Spleen (tissue), 7 donors: ENCODE data around the gene G6PD.
"Not testable (repeated sequence)": the region's sequence is repeated elsewhere in the genome, so short reads cannot be mapped to it uniquely, and the experiment has no call there.

Experiments used
- POLR2A ChIP-seq, 3 donors: fragments of 450-650 bp; IDR thresholded peaks; one replicate each; pipeline ENCODE4 v1.5.1; 2017; ENCODE audit warnings: antibody characterized with exemption in 3 of 3, mild to moderate bottlenecking in 1 of 3
- TF ChIP-seq, protein P1 (sequence below), 11 experiments: fragments of 200-600 bp in 7 of 11; fragments of 450-650 bp in 4 of 11; sonication (generic) in 4 of 11; IDR thresholded peaks in 8 of 11; conservative IDR thresholded peaks in 3 of 11; 1 replicate in 7 of 11; 2 replicates in 4 of 11; pipeline versions ENCODE4 v1.4.0 to v1.8.0; 2016 to 2021; ENCODE audit warnings: antibody characterized with exemption in 11 of 11, inconsistent platforms in 4 of 11, mild to moderate bottlenecking in 1 of 11
- donor health status: DM: no; HTN: no; CAD: no; lungs with moderate emphysema.
- donor health status: DM: no; HTN: no; CAD: no.
- donor health status: DM: no; HTN: no; CAD: no.

- not testable (repeated sequence) for TF ChIP-seq POLR2A (IDR thresholded peaks at IDR 0.05)
- TF ChIP-seq, protein P1, sequence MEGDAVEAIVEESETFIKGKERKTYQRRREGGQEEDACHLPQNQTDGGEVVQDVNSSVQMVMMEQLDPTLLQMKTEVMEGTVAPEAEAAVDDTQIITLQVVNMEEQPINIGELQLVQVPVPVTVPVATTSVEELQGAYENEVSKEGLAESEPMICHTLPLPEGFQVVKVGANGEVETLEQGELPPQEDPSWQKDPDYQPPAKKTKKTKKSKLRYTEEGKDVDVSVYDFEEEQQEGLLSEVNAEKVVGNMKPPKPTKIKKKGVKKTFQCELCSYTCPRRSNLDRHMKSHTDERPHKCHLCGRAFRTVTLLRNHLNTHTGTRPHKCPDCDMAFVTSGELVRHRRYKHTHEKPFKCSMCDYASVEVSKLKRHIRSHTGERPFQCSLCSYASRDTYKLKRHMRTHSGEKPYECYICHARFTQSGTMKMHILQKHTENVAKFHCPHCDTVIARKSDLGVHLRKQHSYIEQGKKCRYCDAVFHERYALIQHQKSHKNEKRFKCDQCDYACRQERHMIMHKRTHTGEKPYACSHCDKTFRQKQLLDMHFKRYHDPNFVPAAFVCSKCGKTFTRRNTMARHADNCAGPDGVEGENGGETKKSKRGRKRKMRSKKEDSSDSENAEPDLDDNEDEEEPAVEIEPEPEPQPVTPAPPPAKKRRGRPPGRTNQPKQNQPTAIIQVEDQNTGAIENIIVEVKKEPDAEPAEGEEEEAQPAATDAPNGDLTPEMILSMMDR (IDR thresholded peaks at IDR 0.05 in 8 of 11, conservative IDR thresholded peaks at IDR 0.05 in 3 of 11): not testable (repeated sequence)
These were observed 23.7 kb upstream of the G6PD start for GRCh38 chrX:154570361-154570760.
